Stimulated activated CD4-positive, alpha-beta T cell treated with anti-CD3 and anti-CD28 coated beads, Interleukin-4, amount 100 ng/mL, for 24 hours (primary cell): Measurements from ENCODE around the gene CPNE8.

Experiments
- DNase-seq: peaks from one replicate; pipeline ENCODE4 v3.0.0-alpha.2; 2020

The CPNE8 gene

GRCh38 chr12:38720661-38721060 is 184.7 kb downstream of the CPNE8 start:
- no peak for DNase-seq

- DNase-seq = no peak
Observed at GRCh38 chr12:38713294-38713693, 192.1 kb downstream of the CPNE8 start.

GRCh38 chr12:38711054-38711453 is 194.3 kb downstream of the CPNE8 start:
- DNase-seq = no peak

GRCh38 chr12:38708466-38708865 is 196.9 kb downstream of the CPNE8 start:
- no peak for DNase-seq

- DNase-seq = no peak
Observed at GRCh38 chr12:38707648-38708047, 197.7 kb downstream of the CPNE8 start.

GRCh38 chr12:38697289-38697688 is 208.1 kb downstream of the CPNE8 start:
- DNase-seq = no peak

GRCh38 chr12:38695057-38695456 is 210.3 kb downstream of the CPNE8 start:
- DNase-seq = no peak

GRCh38 chr12:38691164-38691563 is 214.2 kb downstream of the CPNE8 start:
- no peak for DNase-seq

GRCh38 chr12:38690646-38691045 is 214.7 kb downstream of the CPNE8 start:
- DNase-seq = no peak

GRCh38 chr12:38689704-38690103 is 215.7 kb downstream of the CPNE8 start:
- DNase-seq = no peak

- DNase-seq = no peak
Observed at GRCh38 chr12:38689195-38689594, 216.2 kb downstream of the CPNE8 start.

- no peak for DNase-seq
Observed at GRCh38 chr12:38682521-38682920, 222.9 kb downstream of the CPNE8 start.

- DNase-seq = no peak
Observed at GRCh38 chr12:38669530-38669929, 235.9 kb downstream of the CPNE8 start.

- no peak for DNase-seq
Observed at GRCh38 chr12:38669081-38669480, 236.3 kb downstream of the CPNE8 start.

GRCh38 chr12:38666425-38666824 is 239.0 kb downstream of the CPNE8 start:
- no peak for DNase-seq

GRCh38 chr12:38664661-38665269 is 240.6 kb downstream of the CPNE8 start:
- DNase-seq = no peak

GRCh38 chr12:38662829-38663228 is 242.6 kb downstream of the CPNE8 start:
- no peak for DNase-seq

- DNase-seq = no peak
Observed at GRCh38 chr12:38653650-38654049, 251.7 kb downstream of the CPNE8 start.

GRCh38 chr12:38648813-38649212 is 256.6 kb downstream of the CPNE8 start:
- no peak for DNase-seq

GRCh38 chr12:38646146-38646545 is 259.2 kb downstream of the CPNE8 start:
- DNase-seq = no peak

GRCh38 chr12:38639625-38640024 is 265.8 kb downstream of the CPNE8 start:
- DNase-seq = no peak

GRCh38 chr12:38638401-38638800 is 267.0 kb downstream of the CPNE8 start:
- DNase-seq = no peak

- DNase-seq = no peak
Observed at GRCh38 chr12:38633511-38633910, 271.9 kb downstream of the CPNE8 start.

GRCh38 chr12:38629064-38629463 is 276.3 kb downstream of the CPNE8 start:
- DNase-seq = no peak

- DNase-seq = no peak
Observed at GRCh38 chr12:38628288-38628687, 277.1 kb downstream of the CPNE8 start.

GRCh38 chr12:38625306-38625705 is 280.1 kb downstream of the CPNE8 start:
- DNase-seq = no peak
